HG02610 (cell line): ENCODE data around the gene SLC6A11.

ENCODE experiments used
- ATAC-seq: cut with Tn5 transposase; IDR thresholded peaks from one replicate; pipeline ENCODE4 v1.9.1; 2021; ENCODE audit warnings: mild to moderate bottlenecking, moderate library complexity; ENCODE audit not compliant: unreplicated experiment

SLC6A11 gene

GRCh38 chr3:10883478-10884234 lies 67.6 kb downstream of the SLC6A11 start:
- no peak for ATAC-seq

GRCh38 chr3:10887015-10887414 lies 71.0 kb downstream of the SLC6A11 start:
- ATAC-seq, result no peak

- no peak for ATAC-seq
These were observed 72.6 kb downstream of the SLC6A11 start for GRCh38 chr3:10888518-10889090.

- no peak for ATAC-seq
These were observed 73.4 kb downstream of the SLC6A11 start for GRCh38 chr3:10889206-10889960.

GRCh38 chr3:10890665-10891064 lies 74.6 kb downstream of the SLC6A11 start:
- ATAC-seq, result no peak

- no peak for ATAC-seq
These were observed 76.6 kb downstream of the SLC6A11 start for GRCh38 chr3:10892622-10893021.

GRCh38 chr3:10901296-10901945 lies 85.4 kb downstream of the SLC6A11 start:
- no peak for ATAC-seq

GRCh38 chr3:10907262-10907661 lies 91.2 kb downstream of the SLC6A11 start:
- ATAC-seq, result no peak

- ATAC-seq, result no peak
These were observed 94.3 kb downstream of the SLC6A11 start for GRCh38 chr3:10910367-10910766.

- ATAC-seq, result no peak
These were observed 95.4 kb downstream of the SLC6A11 start for GRCh38 chr3:10911350-10912002.

- ATAC-seq, result no peak
These were observed 96.8 kb downstream of the SLC6A11 start for GRCh38 chr3:10912786-10913185.

GRCh38 chr3:10915376-10915775 lies 99.3 kb downstream of the SLC6A11 start:
- ATAC-seq, result no peak

GRCh38 chr3:10917176-10917575 lies 101.1 kb downstream of the SLC6A11 start:
- ATAC-seq, result no peak

GRCh38 chr3:10918011-10918410 lies 102.0 kb downstream of the SLC6A11 start:
- ATAC-seq, result no peak

- no peak for ATAC-seq
These were observed 103.6 kb downstream of the SLC6A11 start for GRCh38 chr3:10919636-10920035.

GRCh38 chr3:10925436-10926255 lies 109.6 kb downstream of the SLC6A11 start:
- ATAC-seq, result no peak

GRCh38 chr3:10926256-10926810 lies 110.3 kb downstream of the SLC6A11 start:
- ATAC-seq, result no peak

- ATAC-seq, result no peak
These were observed 110.9 kb downstream of the SLC6A11 start for GRCh38 chr3:10926811-10927521.

- ATAC-seq, result no peak
These were observed 111.5 kb downstream of the SLC6A11 start for GRCh38 chr3:10927551-10927950.
